HepG2 (cell line): Measurements from ENCODE around the gene MOK. TPM values are rescaled to one million over a fixed set of nuclear protein-coding genes. Genes with fewer than 3 reads are reported as not detected.

Source experiments
- ATM ChIP-seq: fragments of 450-650 bp; IDR thresholded peaks from 2 replicates; pipeline ENCODE4 v1.7.1; 2017; ENCODE audit warnings: mild to moderate bottlenecking, borderline replicate concordance
- E2F5 ChIP-seq: sonication (generic); formaldehyde crosslinking; conservative IDR thresholded peaks from 2 replicates; pipeline ENCODE4 v1.4.0; 2020; ENCODE audit warnings: missing genetic modification reagents
- HMGA1 ChIP-seq: sonication (generic); formaldehyde crosslinking; conservative IDR thresholded peaks from 2 replicates; pipeline ENCODE4 v1.4.0; 2020; ENCODE audit warnings: missing genetic modification reagents
- KLF11 ChIP-seq: IDR thresholded peaks from 2 replicates; pipeline ENCODE4 v1.6.1; 2016; ENCODE audit warnings: missing compliant biosample characterization
- KMT2B ChIP-seq: IDR thresholded peaks from 2 replicates; pipeline ENCODE4 v1.6.1; 2016; ENCODE audit warnings: missing genetic modification reagents, missing compliant biosample characterization
- NR2F2 ChIP-seq: IDR thresholded peaks from 2 replicates; pipeline ENCODE4 v1.6.1; 2012; ENCODE audit warnings: low read depth, inconsistent platforms, borderline replicate concordance
- SRF ChIP-seq: IDR thresholded peaks from 2 replicates; pipeline ENCODE4 v1.6.1; 2011; ENCODE audit warnings: mild to moderate bottlenecking, low read depth, low read length, moderate library complexity
- TBX2 ChIP-seq: sonication (generic); formaldehyde crosslinking; IDR thresholded peaks from 2 replicates; pipeline ENCODE4 v1.5.0; 2020; ENCODE audit warnings: missing genetic modification reagents, mild to moderate bottlenecking, borderline replicate concordance
- TEAD3 ChIP-seq: optimal IDR thresholded peaks from 2 replicates; pipeline ENCODE3; 2016; ENCODE audit warnings: borderline replicate concordance
- ZBTB1 ChIP-seq: sonication (generic); formaldehyde crosslinking; IDR thresholded peaks from 2 replicates; pipeline ENCODE4 v1.4.0; 2020; ENCODE audit warnings: missing genetic modification reagents, borderline replicate concordance
- ZBTB20 ChIP-seq: sonication (generic); formaldehyde crosslinking; IDR thresholded peaks from 2 replicates; pipeline ENCODE4 v1.8.1; 2023; ENCODE audit warnings: missing genetic modification reagents, low read depth, mild to moderate bottlenecking, borderline replicate concordance
- ZBTB25 ChIP-seq: IDR thresholded peaks from 2 replicates; pipeline ENCODE4 v1.6.1; 2018; ENCODE audit warnings: missing genetic modification reagents
- ZNF232 ChIP-seq: sonication (generic); formaldehyde crosslinking; IDR thresholded peaks from 2 replicates; pipeline ENCODE4 v1.4.0; 2020; ENCODE audit warnings: missing genetic modification reagents, borderline replicate concordance
- ZNF264 ChIP-seq: sonication (generic); formaldehyde crosslinking; IDR thresholded peaks from 2 replicates; pipeline ENCODE4 v1.4.0; 2020; ENCODE audit warnings: missing genetic modification reagents
- ZNF280D ChIP-seq: sonication (generic); formaldehyde crosslinking; IDR thresholded peaks from 2 replicates; pipeline ENCODE4 v1.5.1; 2020; ENCODE audit warnings: mild to moderate bottlenecking, missing genetic modification reagents
- ZNF562 ChIP-seq: sonication (generic); formaldehyde crosslinking; IDR thresholded peaks from 2 replicates; pipeline ENCODE4 v1.8.0; 2022; ENCODE audit warnings: missing genetic modification reagents, borderline replicate concordance
- ZNF572 ChIP-seq: sonication (generic); formaldehyde crosslinking; IDR thresholded peaks from 2 replicates; pipeline ENCODE4 v1.5.1; 2020; ENCODE audit warnings: mild to moderate bottlenecking, missing genetic modification reagents
- polyA plus RNA-seq, 8 experiments: library from polyadenylated mRNA; depleted of rRNA in 3 of 8; stranded (reverse) in 7 of 8; unstranded in 1 of 8; fragments of >200 nt; fragmentation: Illumina TruSeq in 4 of 8; extraction: Trizol in 4 of 8; gene quantifications; 2 replicates each; pipeline versions ENCODE4 v1.2.1 to v1.2.3, GENCODE V29; 2011 to 2016; ENCODE audit warnings: low read depth in 4 of 8, missing spikeins in 1 of 8, mixed read lengths in 1 of 8; ENCODE audit not compliant: insufficient read depth in 1 of 8
- total RNA-seq, 5 experiments: library from RNA; depleted of rRNA; stranded (reverse); fragments of >200 nt; fragmentation: Illumina TruSeq; extraction: Trizol; gene quantifications; 2 replicates each; pipeline ENCODE4 v1.2.3, GENCODE V29; 2016; ENCODE audit warnings: low read depth in 1 of 5

Gene MOK
- total and polyA plus RNA-seq, 2 of the 13 experiments (the other 11 are each of a cell fraction or from before 2014, with no cell fraction given) = 15.3 to 16.9 TPM

GRCh38 chr14:102319351-102320032 is 14.5 kb upstream of the MOK start, which contains the start of gene ZNF839 (continued):
- TF ChIP-seq KLF11 (CRISPR knock-in tag) (no peak), ZNF264 (CRISPR knock-in tag) (no peak), TBX2 (CRISPR knock-in tag) (peak; percentile 42; the same call in 1 of the 2 replicates), E2F5 (CRISPR knock-in tag) (no peak), ZBTB20 (CRISPR knock-in tag) (no peak), NR2F2 (no peak), ZNF280D (CRISPR knock-in tag) (no peak), SRF (no peak), ZNF562 (CRISPR knock-in tag) (no peak), HMGA1 (CRISPR knock-in tag) (no peak), ZBTB25 (CRISPR knock-in tag) (no peak; the same call in 1 of the 2 replicates), ZNF572 (CRISPR knock-in tag) (no peak), ZBTB1 (CRISPR knock-in tag) (no peak), TEAD3 (CRISPR knock-in tag) (no peak), KMT2B (CRISPR knock-in tag) (peak; percentile 69; the same call in 1 of the 2 replicates), ATM (no peak), ZNF232 (CRISPR knock-in tag) (no peak)
